Liver (tissue), 3 donors: ENCODE data around the gene CCDC86.

ENCODE experiments used
- ATF3 ChIP-seq: IDR thresholded peaks from 2 replicates; pipeline ENCODE4 v1.6.1; 2016; ENCODE audit warnings: antibody characterized with exemption
- FOXA1 ChIP-seq: IDR thresholded peaks from 2 replicates; pipeline ENCODE4 v1.6.1; 2016; ENCODE audit warnings: antibody characterized with exemption
- GABPA ChIP-seq, 2 donors: IDR thresholded peaks in 1 of 2; conservative IDR thresholded peaks in 1 of 2; 2 replicates each; pipeline ENCODE4 v1.6.1; 2016; ENCODE audit warnings: antibody characterized with exemption in 2 of 2, mild to moderate bottlenecking in 1 of 2, moderate library complexity in 1 of 2
- HNF4A ChIP-seq, 2 donors: conservative IDR thresholded peaks; 2 replicates each; pipeline ENCODE4 v1.6.1; 2016; ENCODE audit warnings: antibody characterized with exemption in 2 of 2, mild to moderate bottlenecking in 2 of 2
- HNF4G ChIP-seq: IDR thresholded peaks from 2 replicates; pipeline ENCODE4 v1.6.1; 2016; ENCODE audit warnings: antibody characterized with exemption
- JUND ChIP-seq, 2 donors: IDR thresholded peaks; 2 replicates each; pipeline ENCODE4 v1.6.1; 2016; ENCODE audit warnings: antibody characterized with exemption in 2 of 2
- MAX ChIP-seq: IDR thresholded peaks from 2 replicates; pipeline ENCODE4 v1.6.1; 2016; ENCODE audit warnings: antibody characterized with exemption
- REST ChIP-seq: IDR thresholded peaks from 2 replicates; pipeline ENCODE4 v1.6.1; 2016; ENCODE audit warnings: antibody characterized with exemption, mild to moderate bottlenecking
- SP1 ChIP-seq: IDR thresholded peaks from 2 replicates; pipeline ENCODE4 v1.6.1; 2018; ENCODE audit warnings: antibody characterized with exemption, mild to moderate bottlenecking
- ZBTB33 ChIP-seq: IDR thresholded peaks from 2 replicates; pipeline ENCODE4 v1.6.1; 2016; ENCODE audit warnings: antibody characterized with exemption
- TF ChIP-seq, protein P1 (sequence below): fragments of 150-350 bp; IDR thresholded peaks from 2 replicates; pipeline ENCODE4 v1.5.1; 2017; ENCODE audit warnings: improper control_type of control experiment, low read depth, low read length; ENCODE audit not compliant: missing input control
- donor health status: healthy.
- donor health status: healthy.

GRCh38 chr11:60852982-60853950 lies 11.4 kb downstream of the CCDC86 start:
- TF ChIP-seq, protein P1, sequence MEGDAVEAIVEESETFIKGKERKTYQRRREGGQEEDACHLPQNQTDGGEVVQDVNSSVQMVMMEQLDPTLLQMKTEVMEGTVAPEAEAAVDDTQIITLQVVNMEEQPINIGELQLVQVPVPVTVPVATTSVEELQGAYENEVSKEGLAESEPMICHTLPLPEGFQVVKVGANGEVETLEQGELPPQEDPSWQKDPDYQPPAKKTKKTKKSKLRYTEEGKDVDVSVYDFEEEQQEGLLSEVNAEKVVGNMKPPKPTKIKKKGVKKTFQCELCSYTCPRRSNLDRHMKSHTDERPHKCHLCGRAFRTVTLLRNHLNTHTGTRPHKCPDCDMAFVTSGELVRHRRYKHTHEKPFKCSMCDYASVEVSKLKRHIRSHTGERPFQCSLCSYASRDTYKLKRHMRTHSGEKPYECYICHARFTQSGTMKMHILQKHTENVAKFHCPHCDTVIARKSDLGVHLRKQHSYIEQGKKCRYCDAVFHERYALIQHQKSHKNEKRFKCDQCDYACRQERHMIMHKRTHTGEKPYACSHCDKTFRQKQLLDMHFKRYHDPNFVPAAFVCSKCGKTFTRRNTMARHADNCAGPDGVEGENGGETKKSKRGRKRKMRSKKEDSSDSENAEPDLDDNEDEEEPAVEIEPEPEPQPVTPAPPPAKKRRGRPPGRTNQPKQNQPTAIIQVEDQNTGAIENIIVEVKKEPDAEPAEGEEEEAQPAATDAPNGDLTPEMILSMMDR = no peak
- TF ChIP-seq SP1 = no peak
- no peak for TF ChIP-seq JUND (IDR thresholded peaks at IDR 0.05)
- TF ChIP-seq REST = no peak
- no peak for TF ChIP-seq HNF4A (conservative IDR thresholded peaks at IDR 0.05)
- TF ChIP-seq ZBTB33 = no peak
- TF ChIP-seq ATF3 = no peak
- no peak for TF ChIP-seq MAX
- TF ChIP-seq FOXA1 = no peak
- TF ChIP-seq GABPA (IDR thresholded peaks at IDR 0.05 in 1 of 2, conservative IDR thresholded peaks at IDR 0.05 in 1 of 2) = no peak
- no peak for TF ChIP-seq HNF4G
